Vagina (tissue), 2 donors: Measurements from ENCODE around the gene ZBTB7C. TPM values are rescaled to one million over a fixed set of nuclear protein-coding genes. Genes with fewer than 3 reads are reported as not detected.
A peak's percentile ranks its signal among the peaks of the same experiment; 100 is the strongest.

Experiments
- DNase-seq, 2 donors: peaks; one replicate each; pipeline ENCODE4 v3.0.0-alpha.2; 2017; ENCODE audit errors: extremely low spot score in 2 of 2
- H3K27ac ChIP-seq: fragments of 200-600 bp; sonication (generic); one replicate; pipeline ENCODE4 v1.5.1; 2019
- H3K27me3 ChIP-seq: fragments of 200-600 bp; sonication (generic); one replicate; pipeline ENCODE4 v1.5.1; 2019
- H3K36me3 ChIP-seq, 2 donors: fragments of 200-600 bp; sonication (generic); one replicate each; pipeline ENCODE4 v1.5.1; 2017 to 2019
- H3K4me1 ChIP-seq: fragments of 200-600 bp; sonication (generic); one replicate; pipeline ENCODE4 v1.5.1; 2019
- H3K4me3 ChIP-seq, 2 donors: fragments of 200-600 bp; sonication (generic); 1 replicate in 1 of 2; 2 replicates in 1 of 2; pipeline ENCODE4 v1.5.1; 2016 to 2019
- H3K9me3 ChIP-seq: fragments of 200-600 bp; sonication (generic); one replicate; pipeline ENCODE4 v1.5.1; 2019
- CTCF ChIP-seq, 3 experiments: fragments of 450-650 bp in 2 of 3; fragments of 200-600 bp in 1 of 3; sonication (generic) in 1 of 3; IDR thresholded peaks; one replicate each; pipeline ENCODE4 v1.5.1; 2017 to 2019; ENCODE audit warnings: antibody characterized with exemption in 3 of 3, mild to moderate bottlenecking in 2 of 3, moderate library complexity in 2 of 3
- POLR2A ChIP-seq, 2 donors: fragments of 450-650 bp; IDR thresholded peaks; one replicate each; pipeline ENCODE4 v1.6.1; 2017; ENCODE audit warnings: antibody characterized with exemption in 2 of 2, mild to moderate bottlenecking in 2 of 2, moderate library complexity in 2 of 2
- POLR2AphosphoS5 ChIP-seq, 2 donors: sonication (generic); formaldehyde crosslinking; IDR thresholded peaks; one replicate each; pipeline ENCODE4 v1.9.0; 2017; ENCODE audit warnings: antibody characterized with exemption in 2 of 2, mild to moderate bottlenecking in 2 of 2, low read depth in 1 of 2; ENCODE audit not compliant: insufficient read depth in 1 of 2
- intact Hi-C: fragments of 100-400 bp; cut with DNase I; formaldehyde crosslinking; loops from one replicate; pipeline ENCODE4 v1.15.1; 2023
- total RNA-seq: library from RNA; depleted of rRNA; stranded (reverse); fragments of >200 nt; gene quantifications from one replicate; pipeline ENCODE4 v1.2.3, GENCODE V29; 2016

The ZBTB7C gene
- total RNA-seq, 1 donor from 2014 or later, result 40.5 TPM

DNA sequence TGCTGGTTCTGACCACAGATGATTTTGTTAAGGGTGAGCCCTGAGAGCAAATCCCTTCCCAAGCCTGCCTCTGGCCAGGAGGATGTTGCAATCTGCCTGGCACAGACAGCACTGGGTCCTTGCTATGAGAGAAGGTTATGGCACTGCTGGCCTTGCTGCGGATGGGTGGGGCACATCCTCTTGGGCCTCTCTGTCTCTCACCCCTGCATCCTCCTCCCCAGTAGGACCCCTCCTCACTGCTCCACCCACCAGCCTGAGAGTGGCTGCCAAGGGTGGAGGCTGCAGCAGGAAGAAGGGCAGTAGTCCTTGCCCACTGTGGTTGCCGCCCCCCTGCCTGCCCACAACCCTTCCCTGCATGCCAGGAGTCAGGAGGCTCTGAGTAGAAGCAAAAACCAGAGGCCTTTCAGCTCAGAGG lies 180.9 kb downstream of the ZBTB7C start:
- no peaks in the 10 kb centered on the region for H3K27me3 ChIP-seq
- peaks cover 20% of the 10 kb centered on the region for H3K4me1 ChIP-seq
- H3K27ac ChIP-seq, result peak overlapping the region; percentile 34
- TF ChIP-seq CTCF (IDR thresholded peaks at IDR 0.05), result no peak
- peak in 1 of 2 donors; percentile 43 for TF ChIP-seq POLR2AphosphoS5 (IDR thresholded peaks at IDR 0.05; ENCODE audit: insufficient read depth in 1 of 2, low read depth in 1 of 2)
- no peak overlapping the region for H3K4me3 ChIP-seq
- no peaks in the 10 kb centered on the region for H3K9me3 ChIP-seq
- intact Hi-C loops, result no loop called here
- no peak for DNase-seq
- H3K36me3 ChIP-seq, result no peaks in the 10 kb centered on the region

GRCh38 chr18:48227206-48227605 lies 182.0 kb downstream of the ZBTB7C start:
- no peak for DNase-seq
- Histone ChIP-seq H3K4me1 (peaks cover 25% of the 10 kb centered on the region), H3K27ac (no peak overlapping the region), H3K27me3 (no peaks in the 10 kb centered on the region), H3K4me3 (no peak overlapping the region), H3K9me3 (no peaks in the 10 kb centered on the region), H3K36me3 (no peaks in the 10 kb centered on the region)
- no peak for TF ChIP-seq CTCF (IDR thresholded peaks at IDR 0.05)
- TF ChIP-seq POLR2AphosphoS5 (IDR thresholded peaks at IDR 0.05; ENCODE audit: insufficient read depth in 1 of 2, low read depth in 1 of 2), result no peak
- TF ChIP-seq POLR2A (IDR thresholded peaks at IDR 0.05), result no peak
- intact Hi-C loops, result no loop called here

GRCh38 chr18:48226401-48226800 lies 182.8 kb downstream of the ZBTB7C start:
- no peaks in the 10 kb centered on the region for H3K36me3 ChIP-seq
- H3K4me1 ChIP-seq, result peaks cover 27% of the 10 kb centered on the region
- TF ChIP-seq POLR2A (IDR thresholded peaks at IDR 0.05), result no peak
- no peak for TF ChIP-seq CTCF (IDR thresholded peaks at IDR 0.05)
- TF ChIP-seq POLR2AphosphoS5 (IDR thresholded peaks at IDR 0.05; ENCODE audit: insufficient read depth in 1 of 2, low read depth in 1 of 2), result no peak
- intact Hi-C loops, result no loop called here
- H3K27ac ChIP-seq, result no peak overlapping the region
- no peak for DNase-seq
- no peaks in the 10 kb centered on the region for H3K27me3 ChIP-seq
- no peaks in the 10 kb centered on the region for H3K9me3 ChIP-seq
- no peak overlapping the region for H3K4me3 ChIP-seq

GRCh38 chr18:48222118-48222517 lies 187.1 kb downstream of the ZBTB7C start:
- no peaks in the 10 kb centered on the region for H3K27me3 ChIP-seq
- no peaks in the 10 kb centered on the region for H3K9me3 ChIP-seq
- no peak overlapping the region for H3K4me3 ChIP-seq
- intact Hi-C loops, result no loop called here
- no peak overlapping the region for H3K27ac ChIP-seq
- H3K36me3 ChIP-seq, result no peaks in the 10 kb centered on the region
- H3K4me1 ChIP-seq, result peaks cover 11% of the 10 kb centered on the region
- no peak for DNase-seq
- no peak for TF ChIP-seq POLR2AphosphoS5 (IDR thresholded peaks at IDR 0.05; ENCODE audit: insufficient read depth in 1 of 2, low read depth in 1 of 2)
- TF ChIP-seq CTCF (IDR thresholded peaks at IDR 0.05), result no peak
- TF ChIP-seq POLR2A (IDR thresholded peaks at IDR 0.05), result no peak

DNA sequence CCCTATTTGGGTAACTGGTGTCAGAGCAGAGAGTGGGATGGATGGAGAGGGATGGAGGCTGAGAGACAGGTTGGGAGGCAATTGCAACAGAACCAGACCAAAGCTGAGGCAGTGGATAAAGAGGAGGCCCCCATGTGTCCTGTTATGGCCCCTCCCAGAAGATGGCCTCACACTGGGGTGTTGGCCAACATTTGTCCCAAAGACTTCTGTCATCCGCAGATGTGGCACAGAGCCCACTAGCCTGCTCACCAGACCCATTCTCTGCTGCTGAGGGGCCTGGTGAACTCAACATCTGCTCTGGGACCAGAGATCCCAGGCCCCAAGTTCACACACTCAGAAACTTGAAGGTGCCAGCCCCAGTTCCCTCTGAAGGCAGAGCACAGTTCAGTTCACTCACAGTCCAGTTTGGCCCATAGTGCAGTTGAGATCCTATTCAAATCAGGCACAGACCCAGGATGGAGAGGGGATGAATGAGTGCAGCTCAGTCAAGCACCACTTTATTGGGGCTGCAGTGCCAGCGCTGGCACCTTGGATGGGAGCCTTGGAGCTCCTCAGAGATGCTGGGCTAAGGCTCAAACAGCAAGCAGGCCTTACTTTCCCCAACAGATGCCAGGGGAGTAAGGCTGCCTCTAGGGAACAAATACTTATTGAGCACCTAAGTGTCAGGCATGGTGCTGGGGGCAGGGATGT lies 189.2 kb downstream of the ZBTB7C start:
- H3K27ac ChIP-seq, result no peak overlapping the region
- TF ChIP-seq POLR2A (IDR thresholded peaks at IDR 0.05) (no peak), CTCF (IDR thresholded peaks at IDR 0.05) (no peak), POLR2AphosphoS5 (IDR thresholded peaks at IDR 0.05; ENCODE audit: insufficient read depth in 1 of 2, low read depth in 1 of 2) (no peak)
- no peak for DNase-seq
- H3K36me3 ChIP-seq, result no peaks in the 10 kb centered on the region
- H3K4me1 ChIP-seq, result peaks cover 12% of the 10 kb centered on the region
- no peaks in the 10 kb centered on the region for H3K9me3 ChIP-seq
- H3K27me3 ChIP-seq, result no peaks in the 10 kb centered on the region
- no peak overlapping the region for H3K4me3 ChIP-seq
- intact Hi-C loops, result no loop called here
